GM10847 (cell line): ENCODE measurements around the gene PPP1R14D.

ENCODE experiments used
- POLR2A ChIP-seq: IDR thresholded peaks from 2 replicates; pipeline ENCODE4 v1.6.1; 2011; ENCODE audit not compliant: insufficient read length; ENCODE audit errors: extremely low read depth

The PPP1R14D gene

DNA sequence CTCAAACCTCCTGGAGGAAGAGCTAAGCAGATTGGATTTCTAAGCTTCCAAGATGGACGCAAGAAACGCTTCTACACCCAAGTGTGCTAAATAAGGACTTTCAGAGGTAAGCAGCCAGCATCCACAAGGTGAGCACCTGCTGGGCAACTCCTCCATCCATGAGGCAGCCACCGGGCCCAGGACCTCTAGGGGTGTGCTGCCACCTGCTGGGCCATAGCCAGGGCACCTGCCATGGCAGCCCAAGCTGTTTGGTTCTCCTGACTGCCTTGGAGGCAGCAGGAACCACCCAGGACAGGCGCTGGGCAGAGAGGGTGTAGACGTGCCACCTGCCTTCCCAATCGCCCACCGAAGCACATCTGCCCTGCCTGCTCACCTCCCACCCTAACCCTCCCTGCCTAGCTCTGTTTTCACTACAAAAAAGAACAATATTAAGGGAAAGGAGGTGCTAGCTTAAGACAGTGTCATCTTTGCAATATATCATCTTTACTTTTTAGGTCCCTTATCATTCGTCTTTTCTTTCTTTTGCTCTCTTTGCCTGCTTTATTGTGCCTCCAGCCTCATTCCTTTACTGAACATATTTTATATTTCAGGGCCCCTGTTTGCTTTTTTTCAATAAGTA is 45.8 kb downstream of the PPP1R14D start:
- TF ChIP-seq POLR2A, result no peak

DNA sequence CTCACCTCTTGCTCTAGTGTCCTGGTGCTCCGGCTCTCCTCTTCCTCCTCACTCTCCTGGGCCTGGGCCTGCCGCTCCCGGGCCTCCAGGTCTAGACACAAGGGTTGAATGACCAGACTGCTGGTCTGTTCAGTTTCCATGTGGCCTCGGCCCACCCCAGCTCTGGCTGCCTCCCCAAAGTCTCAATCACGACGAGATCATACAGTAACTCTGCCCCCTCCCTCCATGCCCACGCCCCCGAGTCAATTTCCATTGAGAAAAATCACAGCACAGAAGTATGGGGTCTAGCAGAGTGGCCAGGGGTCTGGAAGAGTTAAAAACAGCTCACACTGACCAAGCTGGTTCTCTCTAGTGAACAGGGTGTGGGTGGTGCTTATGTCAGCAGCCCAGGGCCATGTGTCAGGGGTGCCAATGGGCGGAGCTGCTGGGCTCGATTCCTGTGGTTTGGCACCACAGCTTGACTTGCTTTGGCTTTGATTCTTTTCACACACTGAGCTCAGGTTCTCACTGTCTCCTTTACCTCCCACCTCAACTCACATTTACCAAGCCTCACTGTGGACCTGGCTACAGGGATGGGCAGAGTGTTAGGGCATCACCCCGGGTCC is 51.9 kb downstream of the PPP1R14D start:
- TF ChIP-seq POLR2A, result no peak

DNA sequence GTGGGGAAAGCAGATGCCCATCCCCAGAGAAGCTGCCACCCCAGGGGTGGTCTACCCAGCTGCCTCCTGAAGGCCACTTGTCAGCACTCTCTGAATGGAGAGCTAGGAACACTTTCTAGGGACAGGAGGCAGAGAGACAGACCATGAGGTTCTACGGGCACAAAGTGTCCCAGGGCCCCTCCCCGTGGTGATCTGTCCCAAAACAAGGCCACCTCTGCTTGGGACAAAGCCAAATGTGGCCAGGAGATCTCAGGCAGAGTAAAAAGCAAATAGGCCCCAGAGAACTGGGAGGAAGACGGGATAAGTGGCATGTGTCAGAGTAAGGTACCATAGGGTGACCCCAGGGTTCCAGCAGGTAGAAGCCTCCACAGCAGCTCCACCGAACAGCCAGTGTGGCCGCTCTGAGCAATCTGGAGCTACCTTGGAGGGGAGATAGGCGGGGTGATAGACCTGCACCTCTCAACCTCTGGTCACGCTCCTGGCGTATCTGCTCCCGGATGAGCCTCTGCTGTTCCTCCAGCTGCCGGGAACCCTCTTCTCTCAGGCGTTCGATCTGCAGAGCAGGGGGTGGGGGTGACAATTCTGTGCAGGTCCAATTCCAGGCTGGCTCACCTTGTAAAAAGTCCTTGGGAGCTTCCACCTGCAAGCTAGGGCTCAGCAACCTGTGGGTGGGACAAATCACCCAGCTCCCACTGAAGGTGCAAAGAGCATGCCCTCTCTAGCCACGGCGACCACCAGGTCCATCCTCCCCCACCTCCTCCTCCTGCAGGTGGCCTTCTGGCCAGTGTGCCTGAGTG is 52.6 kb downstream of the PPP1R14D start:
- TF ChIP-seq POLR2A, result no peak

DNA sequence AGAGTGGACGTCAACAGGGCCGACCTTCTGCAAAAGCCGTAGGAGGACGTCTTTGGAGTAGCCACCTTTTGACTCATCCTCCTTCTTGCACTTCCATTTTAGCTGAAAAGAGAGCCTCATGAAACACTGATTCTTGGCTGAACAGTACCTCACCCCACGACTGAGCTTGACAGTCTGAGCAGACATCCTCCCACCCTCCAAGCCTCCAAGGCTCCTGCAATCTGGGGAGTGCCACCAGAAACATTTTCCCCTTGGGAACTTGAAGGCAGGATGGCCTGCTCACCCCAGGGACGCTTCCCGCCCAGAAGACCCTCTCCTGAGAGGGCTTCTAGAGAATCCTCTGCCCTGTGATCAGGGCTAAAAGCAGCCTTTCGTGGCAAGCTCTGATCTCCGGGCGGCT is 53.5 kb downstream of the PPP1R14D start:
- TF ChIP-seq POLR2A, result no peak

DNA sequence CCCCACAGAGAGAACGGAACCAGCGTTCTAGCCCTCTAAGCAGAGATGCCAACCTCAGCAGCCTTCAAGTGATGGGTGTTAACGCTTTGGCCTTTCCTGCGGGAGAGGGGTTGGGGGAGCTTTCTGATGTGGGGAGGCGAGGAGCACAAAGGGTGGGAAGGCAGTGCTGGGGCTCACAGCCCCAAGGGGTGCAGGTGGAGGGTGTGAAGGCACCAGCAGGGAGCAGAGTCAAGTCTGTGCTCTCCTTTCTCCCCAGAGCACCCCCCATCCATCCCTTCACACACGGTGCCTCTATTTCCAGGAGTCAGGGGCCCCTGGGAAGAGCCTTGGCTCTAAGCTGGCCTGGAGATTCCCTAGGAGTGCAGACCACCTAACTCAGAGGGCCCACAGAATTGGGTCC is 54.6 kb downstream of the PPP1R14D start:
- no peak for TF ChIP-seq POLR2A

DNA sequence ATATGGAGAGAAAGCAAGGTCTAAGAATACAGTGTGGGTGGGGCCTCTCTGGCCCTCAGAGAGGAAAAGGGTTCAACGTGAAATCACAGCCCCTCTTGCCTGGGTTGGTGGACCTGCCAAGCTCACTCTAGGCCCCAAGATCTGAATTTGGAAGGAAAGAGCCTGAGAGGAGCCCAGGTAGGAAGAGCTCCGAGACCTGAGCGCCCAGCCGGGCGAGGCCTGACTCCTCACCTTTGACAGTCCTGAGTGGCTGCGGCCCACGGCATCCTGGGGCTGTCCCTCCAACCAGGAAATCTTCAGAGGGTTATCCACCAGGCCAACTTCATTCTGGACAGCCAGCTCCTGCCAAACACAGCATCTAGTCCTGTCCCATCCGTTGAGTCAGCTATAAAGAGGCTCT is 55.0 kb downstream of the PPP1R14D start:
- TF ChIP-seq POLR2A, result no peak

DNA sequence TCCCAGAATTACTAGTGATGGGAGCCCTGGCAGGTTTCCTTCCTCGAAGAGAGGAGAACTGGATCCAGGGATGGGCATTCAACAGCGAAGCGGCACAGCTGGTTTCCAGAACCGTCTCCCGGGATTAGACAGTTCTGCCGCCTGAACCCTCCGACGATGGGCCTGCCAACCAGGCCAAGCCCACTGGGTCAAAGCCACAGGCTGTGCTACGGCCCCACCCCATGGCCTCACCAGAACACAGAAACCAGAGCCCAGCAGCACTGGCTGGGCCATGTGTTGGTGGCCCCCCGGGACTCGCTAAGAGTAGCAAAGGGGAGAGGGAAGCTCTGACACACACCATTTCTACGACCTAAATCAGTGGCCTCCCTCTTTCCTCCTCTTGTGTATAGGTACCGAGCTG is 56.5 kb downstream of the PPP1R14D start:
- TF ChIP-seq POLR2A, result no peak

DNA sequence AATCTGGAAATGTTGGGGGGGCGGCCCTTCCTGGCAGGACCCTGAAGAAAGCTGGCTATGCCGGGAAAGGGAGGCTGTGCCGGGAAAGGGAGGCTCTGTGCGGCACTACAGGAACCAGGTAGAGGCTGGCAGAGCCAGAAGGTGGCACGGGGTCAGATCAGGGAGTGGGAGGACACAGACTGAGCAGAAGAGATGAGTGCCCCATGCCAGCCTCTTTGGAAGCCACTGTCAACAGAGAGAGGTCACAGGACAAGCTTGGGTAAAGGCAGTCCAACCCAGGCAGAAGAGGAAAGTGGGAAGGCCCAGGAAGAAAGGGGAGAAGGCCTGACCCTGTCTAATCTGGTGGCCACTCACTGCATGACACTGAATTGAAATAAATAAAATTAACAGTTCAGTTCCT is 57.3 kb downstream of the PPP1R14D start:
- TF ChIP-seq POLR2A, result no peak

DNA sequence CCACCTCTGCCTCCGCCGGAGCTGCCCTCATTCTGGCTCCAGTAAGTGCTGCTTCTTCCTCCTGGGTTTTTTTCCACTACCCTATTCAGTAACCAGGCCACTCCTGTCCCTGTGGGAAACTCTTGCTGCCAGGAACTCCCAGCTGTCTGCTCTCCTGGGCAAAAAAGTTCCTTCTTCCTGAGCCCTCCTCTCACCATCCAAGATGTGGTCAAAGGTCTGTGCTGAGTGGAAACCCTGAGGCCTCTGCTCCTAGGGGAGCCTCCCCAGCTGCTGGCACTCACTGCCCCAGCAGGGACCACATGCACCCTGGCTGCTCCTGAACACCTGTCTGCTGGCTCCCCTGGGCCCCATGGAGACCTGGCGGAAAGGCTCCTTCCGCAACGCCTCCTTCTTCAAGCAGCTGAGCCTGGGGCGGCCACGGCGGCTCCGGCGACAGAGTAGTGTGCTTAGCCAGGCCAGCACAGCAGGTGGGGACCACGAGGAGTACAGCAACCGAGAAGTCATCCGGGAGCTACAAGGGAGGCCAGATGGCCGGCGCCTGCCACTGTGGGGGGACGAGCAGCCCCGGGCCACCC is 58.3 kb downstream of the PPP1R14D start:
- TF ChIP-seq POLR2A, result no peak

DNA sequence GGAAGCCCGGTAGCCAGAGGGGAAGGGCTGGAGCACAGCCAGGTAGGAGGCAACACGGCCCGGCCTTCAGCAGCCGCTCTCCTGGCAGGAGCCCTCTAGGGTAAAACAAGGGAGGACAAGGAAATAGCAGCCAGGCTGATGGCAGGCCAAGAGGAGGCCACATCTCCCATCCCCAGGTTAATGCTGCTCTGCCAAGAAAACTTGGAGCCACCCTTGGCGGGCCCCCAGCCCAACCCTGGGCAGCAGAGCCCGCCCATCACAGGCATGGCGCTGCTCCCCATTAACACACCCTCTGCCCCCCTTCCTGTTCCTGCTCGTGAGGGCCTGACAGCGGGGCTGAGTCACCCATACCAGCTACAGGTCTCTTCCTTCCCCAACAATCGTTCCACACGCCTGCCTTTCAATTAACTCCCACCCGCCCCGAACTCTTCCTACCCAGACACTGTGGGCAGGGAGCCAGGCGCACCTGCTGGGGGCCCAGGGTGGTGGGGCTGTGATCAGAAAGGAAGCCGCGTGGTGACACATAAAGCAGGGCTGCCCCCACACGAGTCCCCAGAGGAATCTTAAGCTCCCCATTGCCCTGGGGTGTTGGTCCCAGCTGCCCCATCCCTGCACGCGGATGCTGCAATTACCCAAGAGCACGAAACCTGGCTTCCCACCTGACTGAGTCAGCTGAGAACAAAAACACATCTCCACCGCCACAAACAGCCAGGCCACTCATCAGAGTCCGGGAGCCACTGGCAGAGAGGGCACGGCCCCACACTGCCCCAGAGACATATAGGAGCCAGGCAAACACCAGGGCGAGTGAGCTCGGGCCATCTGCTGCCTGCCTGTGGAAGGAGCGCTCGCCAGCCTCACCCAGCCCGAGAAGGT is 59.0 kb downstream of the PPP1R14D start, which contains the start of gene C15orf62:
C15orf62 (plus strand) TSS at position 707 of the 873 bp plus-strand sequence. CDS start 516 bp downstream, outside the sequence.
- TF ChIP-seq POLR2A, result no peak

DNA sequence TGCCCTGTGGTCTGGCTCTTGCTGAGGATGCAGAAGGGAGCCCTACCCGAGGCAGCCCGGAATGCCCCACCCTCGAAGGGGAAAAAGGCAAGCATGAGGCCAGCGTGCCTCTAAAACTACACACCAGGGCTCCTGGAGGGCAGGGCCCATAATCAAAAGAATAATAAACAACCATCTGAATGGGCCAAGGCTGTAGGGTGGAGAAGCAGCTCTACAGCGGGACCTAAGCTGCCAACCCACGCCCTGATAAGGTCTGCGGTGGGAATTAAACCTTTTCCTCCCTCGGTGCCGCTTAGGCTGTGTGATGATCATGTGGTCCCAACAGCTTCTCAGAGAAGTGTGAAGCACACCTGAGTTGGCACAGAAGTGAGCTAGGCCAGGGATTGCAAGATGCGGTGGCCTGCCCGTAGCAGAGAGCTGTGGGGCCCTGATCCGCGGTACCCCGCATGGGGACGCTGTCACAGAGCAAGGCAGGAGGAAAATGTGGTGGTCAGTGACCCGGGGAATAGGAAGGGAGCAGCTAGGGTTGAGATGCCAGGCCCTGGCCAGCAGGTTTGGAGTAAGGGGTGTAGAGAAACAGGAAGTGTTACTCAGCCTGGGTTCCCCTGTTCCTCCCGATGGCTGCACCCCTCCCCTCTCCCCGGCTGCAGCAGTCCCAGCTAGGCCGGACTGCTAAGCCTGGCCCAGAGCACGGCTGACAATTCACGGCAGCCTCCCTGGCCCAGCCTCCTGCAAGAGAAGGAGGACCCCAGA is 59.8 kb downstream of the PPP1R14D start:
- no peak for TF ChIP-seq POLR2A

DNA sequence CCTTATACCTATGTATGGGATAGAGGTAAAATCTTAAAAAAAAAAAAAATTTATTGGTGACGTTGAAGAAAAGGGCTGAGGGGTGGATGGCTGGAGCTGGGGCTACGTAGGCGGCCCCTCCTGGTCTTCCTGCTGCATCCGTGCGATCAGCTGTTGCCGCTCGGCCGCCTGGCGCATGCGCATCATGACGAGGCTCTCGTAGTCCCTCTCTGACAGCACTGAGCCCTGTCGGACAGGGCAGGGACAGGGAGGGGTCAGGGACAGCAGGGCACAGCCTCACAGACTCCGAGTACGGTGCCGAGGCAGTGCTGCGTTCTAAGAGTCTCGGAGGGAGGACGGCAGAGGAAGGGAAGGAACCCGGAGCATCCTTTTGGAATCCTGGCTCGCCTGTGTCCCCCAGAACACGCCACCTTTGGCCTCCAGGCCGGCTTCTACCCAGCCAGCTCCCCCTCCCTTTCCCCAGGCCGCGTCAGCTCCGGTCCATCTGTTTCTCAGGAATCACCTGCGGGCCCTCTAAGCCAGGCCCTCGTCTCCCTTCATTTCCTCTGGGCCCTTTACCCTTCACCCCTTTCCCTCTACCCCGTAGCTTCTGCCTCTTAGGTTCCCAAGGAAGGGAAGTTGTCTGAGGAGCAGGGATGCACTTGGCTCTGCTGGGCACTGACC is 60.5 kb downstream of the PPP1R14D start:
- no peak for TF ChIP-seq POLR2A

DNA sequence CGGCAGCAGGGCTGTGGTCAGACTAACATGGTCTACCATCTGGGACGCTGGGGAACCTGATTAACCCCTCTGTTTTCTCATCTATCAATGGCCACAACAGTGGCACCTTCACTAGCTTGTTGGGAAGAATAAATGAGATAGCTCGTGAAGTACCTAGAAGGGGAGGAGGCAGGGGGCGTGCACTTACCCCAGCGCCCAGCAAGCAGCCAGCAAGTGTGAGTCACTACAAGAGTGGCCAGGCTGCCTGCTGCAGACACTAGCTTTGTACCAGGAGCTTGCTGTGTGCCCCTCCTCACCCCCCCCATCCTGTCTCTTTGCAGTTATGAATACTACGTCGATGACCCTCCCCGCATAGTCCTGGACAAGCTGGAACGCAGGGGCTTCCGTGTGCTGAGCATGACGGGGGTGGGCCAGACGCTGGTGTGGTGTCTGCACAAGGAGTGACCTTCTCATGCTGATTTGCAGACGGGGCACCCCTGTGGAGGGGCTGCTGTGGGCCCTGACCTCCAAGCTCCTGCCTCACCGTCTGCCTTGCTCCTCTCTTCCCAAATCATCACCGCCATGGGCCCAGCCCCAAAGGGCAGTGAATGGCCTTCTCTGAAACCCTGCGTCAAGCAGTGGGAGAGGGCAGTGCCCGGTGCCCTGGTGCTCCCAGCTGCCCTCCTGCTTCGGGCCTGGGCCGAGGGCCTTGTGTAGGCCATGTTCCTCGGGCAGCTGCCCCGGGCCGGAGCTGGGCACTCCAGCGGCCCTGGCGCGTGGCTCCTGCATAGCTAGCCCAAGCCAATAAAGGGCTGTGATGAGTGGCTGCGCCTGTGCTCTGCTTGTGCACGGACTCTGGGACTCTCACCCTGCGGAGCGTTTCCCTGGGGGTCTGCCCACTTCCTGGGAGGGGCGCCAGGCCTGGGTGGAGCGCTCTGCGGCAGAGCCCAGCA is 61.3 kb downstream of the PPP1R14D start:
- TF ChIP-seq POLR2A, result no peak
